Ishikawa (cell line): Measurements from ENCODE around the gene PDAP1.

Experiments
- EP300 ChIP-seq: IDR thresholded peaks from 2 replicates; pipeline ENCODE4 v1.6.1; 2012; ENCODE audit warnings: borderline replicate concordance
- TAF1 ChIP-seq: IDR thresholded peaks from 2 replicates; pipeline ENCODE4 v1.6.1; 2012; ENCODE audit warnings: low read depth, mild to moderate bottlenecking
- TEAD4 ChIP-seq: IDR thresholded peaks from 2 replicates; pipeline ENCODE4 v1.6.1; 2012
- YY1 ChIP-seq: IDR thresholded peaks from 2 replicates; pipeline ENCODE4 v1.6.1; 2012; ENCODE audit warnings: low read depth
- TF ChIP-seq, protein P1 (sequence below): IDR thresholded peaks from 2 replicates; pipeline ENCODE4 v1.6.1; 2012; ENCODE audit warnings: low read depth, mild to moderate bottlenecking
- TF ChIP-seq, protein P2 (sequence below): IDR thresholded peaks from 2 replicates; pipeline ENCODE4 v1.6.1; 2012

- TF ChIP-seq TAF1 (no peak), TEAD4 (no peak), YY1 (no peak), EP300 (no peak)
- TF ChIP-seq, protein P1, sequence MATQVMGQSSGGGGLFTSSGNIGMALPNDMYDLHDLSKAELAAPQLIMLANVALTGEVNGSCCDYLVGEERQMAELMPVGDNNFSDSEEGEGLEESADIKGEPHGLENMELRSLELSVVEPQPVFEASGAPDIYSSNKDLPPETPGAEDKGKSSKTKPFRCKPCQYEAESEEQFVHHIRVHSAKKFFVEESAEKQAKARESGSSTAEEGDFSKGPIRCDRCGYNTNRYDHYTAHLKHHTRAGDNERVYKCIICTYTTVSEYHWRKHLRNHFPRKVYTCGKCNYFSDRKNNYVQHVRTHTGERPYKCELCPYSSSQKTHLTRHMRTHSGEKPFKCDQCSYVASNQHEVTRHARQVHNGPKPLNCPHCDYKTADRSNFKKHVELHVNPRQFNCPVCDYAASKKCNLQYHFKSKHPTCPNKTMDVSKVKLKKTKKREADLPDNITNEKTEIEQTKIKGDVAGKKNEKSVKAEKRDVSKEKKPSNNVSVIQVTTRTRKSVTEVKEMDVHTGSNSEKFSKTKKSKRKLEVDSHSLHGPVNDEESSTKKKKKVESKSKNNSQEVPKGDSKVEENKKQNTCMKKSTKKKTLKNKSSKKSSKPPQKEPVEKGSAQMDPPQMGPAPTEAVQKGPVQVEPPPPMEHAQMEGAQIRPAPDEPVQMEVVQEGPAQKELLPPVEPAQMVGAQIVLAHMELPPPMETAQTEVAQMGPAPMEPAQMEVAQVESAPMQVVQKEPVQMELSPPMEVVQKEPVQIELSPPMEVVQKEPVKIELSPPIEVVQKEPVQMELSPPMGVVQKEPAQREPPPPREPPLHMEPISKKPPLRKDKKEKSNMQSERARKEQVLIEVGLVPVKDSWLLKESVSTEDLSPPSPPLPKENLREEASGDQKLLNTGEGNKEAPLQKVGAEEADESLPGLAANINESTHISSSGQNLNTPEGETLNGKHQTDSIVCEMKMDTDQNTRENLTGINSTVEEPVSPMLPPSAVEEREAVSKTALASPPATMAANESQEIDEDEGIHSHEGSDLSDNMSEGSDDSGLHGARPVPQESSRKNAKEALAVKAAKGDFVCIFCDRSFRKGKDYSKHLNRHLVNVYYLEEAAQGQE: no peak
- TF ChIP-seq, protein P2, sequence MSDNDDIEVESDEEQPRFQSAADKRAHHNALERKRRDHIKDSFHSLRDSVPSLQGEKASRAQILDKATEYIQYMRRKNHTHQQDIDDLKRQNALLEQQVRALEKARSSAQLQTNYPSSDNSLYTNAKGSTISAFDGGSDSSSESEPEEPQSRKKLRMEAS: no peak
Observed at GRCh38 chr7:99455874-99456273, 47.5 kb upstream of the PDAP1 start.
